Prostate gland (tissue), 2 donors: ENCODE measurements around the gene TMEM135. TPM values are rescaled to one million over a fixed set of nuclear protein-coding genes. Genes with fewer than 3 reads are reported as not detected.

Source experiments
- DNase-seq: peaks from one replicate; pipeline ENCODE4 v3.0.0-alpha.2; 2019; ENCODE audit warnings: low spot score
- H3K27ac ChIP-seq, 2 donors: fragments of 200-600 bp; sonication (generic); 2 replicates each; pipeline ENCODE4 v1.5.1; 2017 to 2019
- H3K27me3 ChIP-seq: fragments of 200-600 bp; sonication (generic); replicated peaks from 2 replicates; pipeline ENCODE4 v1.5.1; 2019; ENCODE audit not compliant: insufficient read depth
- H3K36me3 ChIP-seq, 2 donors: fragments of 200-600 bp; sonication (generic); 1 replicate in 1 of 2; 2 replicates in 1 of 2; pipeline versions ENCODE4 v1.5.1 to v1.8.1; 2017 to 2019
- H3K4me1 ChIP-seq: fragments of 200-600 bp; sonication (generic); replicated peaks from 2 replicates; pipeline ENCODE4 v1.5.1; 2019
- H3K4me3 ChIP-seq, 2 donors: fragments of 200-600 bp; sonication (generic); 2 replicates each; pipeline ENCODE4 v1.5.1; 2017 to 2019
- H3K9me3 ChIP-seq: fragments of 200-600 bp; sonication (generic); 2 replicates; pipeline ENCODE4 v1.5.1; 2017
- CTCF ChIP-seq, 4 experiments: fragments of 200-600 bp in 2 of 4; fragments of 450-650 bp in 2 of 4; sonication (generic) in 2 of 4; IDR thresholded peaks; 1 replicate in 3 of 4; 2 replicates in 1 of 4; pipeline ENCODE4 v1.5.1; 2016 to 2019; ENCODE audit warnings: antibody characterized with exemption in 4 of 4, mild to moderate bottlenecking in 2 of 4, moderate library complexity in 2 of 4
- POLR2A ChIP-seq: fragments of 450-650 bp; IDR thresholded peaks from one replicate; pipeline ENCODE4 v1.6.1; 2016; ENCODE audit warnings: antibody characterized with exemption, mild to moderate bottlenecking
- POLR2AphosphoS5 ChIP-seq: sonication (generic); formaldehyde crosslinking; IDR thresholded peaks from one replicate; pipeline ENCODE4 v1.6.1; 2017; ENCODE audit warnings: antibody characterized with exemption
- WGBS: methylation state at CpG from one replicate; pipeline ENCODE4 v1.1.5; 2018; 5-methylcytosine and 5-hydroxymethylcytosine counted together
- intact Hi-C: fragments of 100-400 bp; cut with DNase I; formaldehyde crosslinking; loops from one replicate; pipeline ENCODE4 v1.14.2; 2022
- total RNA-seq, 2 donors: library from RNA; depleted of rRNA; stranded (reverse); fragments of >200 nt; gene quantifications; one replicate each; pipeline ENCODE4 v1.1.0, GENCODE V29; 2016

TMEM135 gene
- total RNA-seq, 2 donors from 2014 or later, result 22.3 to 42.1 TPM

- TF ChIP-seq POLR2AphosphoS5 (no peak), CTCF (IDR thresholded peaks at IDR 0.05) (no peak), POLR2A (no peak)
- WGBS, result 89% methylated on average over 2 of the region's 2 CpGs
- H3K36me3 ChIP-seq, result no peaks in the 10 kb centered on the region
Measured at GRCh38 chr11:87326594-87326993, 288.9 kb downstream of the TMEM135 start.

GRCh38 chr11:87329172-87329571, 291.4 kb downstream of the TMEM135 start:
- WGBS, result 98% methylated on average over 2 of the region's 2 CpGs
- Histone ChIP-seq H3K27ac (no peak overlapping the region), H3K9me3 (no peaks in the 10 kb centered on the region), H3K4me1 (no peaks in the 10 kb centered on the region), H3K36me3 (no peaks in the 10 kb centered on the region), H3K27me3 (no peaks in the 10 kb centered on the region), H3K4me3 (no peak overlapping the region)
- TF ChIP-seq POLR2A (no peak), CTCF (IDR thresholded peaks at IDR 0.05) (no peak), POLR2AphosphoS5 (no peak)
- intact Hi-C loops, result no loop called here
- no peak for DNase-seq

More at GRCh38 chr11:87326594-87326993, 288.9 kb downstream of the TMEM135 start:
- H3K27ac ChIP-seq, result no peak overlapping the region
- no peaks in the 10 kb centered on the region for H3K9me3 ChIP-seq
- intact Hi-C loops, result no loop called here
- H3K27me3 ChIP-seq, result no peaks in the 10 kb centered on the region
- H3K4me3 ChIP-seq, result no peak overlapping the region
- no peak for DNase-seq
- no peaks in the 10 kb centered on the region for H3K4me1 ChIP-seq

GRCh38 chr11:87330187-87330601, 292.5 kb downstream of the TMEM135 start:
- no peak overlapping the region for H3K27ac ChIP-seq
- H3K36me3 ChIP-seq, result no peaks in the 10 kb centered on the region
- 34% methylated on average over 1 of the region's 1 CpG for WGBS
- intact Hi-C loops, result no loop called here
- H3K27me3 ChIP-seq, result no peaks in the 10 kb centered on the region
- no peak for DNase-seq
- no peaks in the 10 kb centered on the region for H3K9me3 ChIP-seq
- H3K4me1 ChIP-seq, result no peaks in the 10 kb centered on the region
- no peak for TF ChIP-seq POLR2A
- no peak for TF ChIP-seq POLR2AphosphoS5
- no peak overlapping the region for H3K4me3 ChIP-seq

GRCh38 chr11:87331273-87331672, 293.5 kb downstream of the TMEM135 start:
- no peaks in the 10 kb centered on the region for H3K9me3 ChIP-seq
- H3K27ac ChIP-seq, result no peak overlapping the region
- no peak for TF ChIP-seq POLR2A
- TF ChIP-seq CTCF (IDR thresholded peaks at IDR 0.05), result no peak
- no peak for TF ChIP-seq POLR2AphosphoS5
- intact Hi-C loops, result no loop called here
- 72% methylated on average over 6 of the region's 6 CpGs for WGBS
- H3K4me1 ChIP-seq, result no peaks in the 10 kb centered on the region
- no peak for DNase-seq
- H3K4me3 ChIP-seq, result no peak overlapping the region
- H3K36me3 ChIP-seq, result no peaks in the 10 kb centered on the region
- no peaks in the 10 kb centered on the region for H3K27me3 ChIP-seq

GRCh38 chr11:87338046-87338639, 300.4 kb downstream of the TMEM135 start:
- WGBS, result 85% methylated on average over 3 of the region's 3 CpGs

More at GRCh38 chr11:87338046-87338639, 300.4 kb downstream of the TMEM135 start:
- H3K9me3 ChIP-seq, result no peaks in the 10 kb centered on the region
- H3K36me3 ChIP-seq, result no peaks in the 10 kb centered on the region
- H3K4me1 ChIP-seq, result no peaks in the 10 kb centered on the region
- no peaks in the 10 kb centered on the region for H3K27me3 ChIP-seq
- H3K4me3 ChIP-seq, result no peak overlapping the region
- DNase-seq, result no peak
- intact Hi-C loops, result no loop called here
- no peak overlapping the region for H3K27ac ChIP-seq
- TF ChIP-seq CTCF (IDR thresholded peaks at IDR 0.05) (no peak), POLR2A (no peak), POLR2AphosphoS5 (no peak)
